Ovary (tissue), 9 donors: Measurements from ENCODE around the gene PDSS2. TPM values are rescaled to one million over a fixed set of nuclear protein-coding genes. Genes with fewer than 3 reads are reported as not detected.
A peak's percentile ranks its signal among the peaks of the same experiment; 100 is the strongest.

Experiments used
- DNase-seq, 5 donors: peaks; one replicate each; pipeline ENCODE4 v3.0.0-alpha.2; 2019 to 2020
- H3K27ac ChIP-seq, 2 donors: fragments of 200-600 bp; one replicate each; pipeline versions ENCODE4 v1.5.1 to v1.8.0; 2019 to 2022
- H3K27me3 ChIP-seq: fragments of 200-600 bp; one replicate; pipeline ENCODE4 v1.8.0; 2022
- H3K36me3 ChIP-seq: fragments of 200-600 bp; sonication (generic); one replicate; pipeline ENCODE4 v1.5.1; 2019
- H3K4me1 ChIP-seq: one replicate; pipeline ENCODE4 v1.8.1; 2013; ENCODE audit warnings: mild to moderate bottlenecking, moderate library complexity; ENCODE audit not compliant: insufficient read depth
- H3K4me3 ChIP-seq: fragments of 200-600 bp; sonication (generic); one replicate; pipeline ENCODE4 v1.5.1; 2017
- H3K9me3 ChIP-seq, 2 donors: fragments of 200-600 bp in 1 of 2; sonication (generic) in 1 of 2; one replicate each; pipeline versions ENCODE4 v1.5.1 to v1.8.1; 2013 to 2019; ENCODE audit warnings: mild to moderate bottlenecking in 1 of 2, moderate library complexity in 1 of 2
- CTCF ChIP-seq, 3 donors: fragments of 450-650 bp in 2 of 3; fragments of 200-600 bp in 1 of 3; IDR thresholded peaks; one replicate each; pipeline versions ENCODE4 v1.5.1 to v1.8.0; 2016 to 2022; ENCODE audit warnings: antibody characterized with exemption in 3 of 3, mild to moderate bottlenecking in 1 of 3
- EP300 ChIP-seq: sonication (generic); formaldehyde crosslinking; IDR thresholded peaks from one replicate; pipeline ENCODE4 v1.6.1; 2017; ENCODE audit warnings: antibody characterized with exemption
- POLR2A ChIP-seq: fragments of 450-650 bp; IDR thresholded peaks from one replicate; pipeline ENCODE4 v1.6.1; 2017; ENCODE audit warnings: antibody characterized with exemption, mild to moderate bottlenecking, moderate library complexity
- WGBS, 3 donors: extraction: QIAGEN DNeasy Blood & Tissue Kit in 1 of 3; methylation state at CpG; one replicate each; pipeline versions ENCODE4 v1.1.5 to v1.1.7; 2013 to 2017; 5-methylcytosine and 5-hydroxymethylcytosine counted together
- intact Hi-C, 4 donors: fragments of 100-400 bp; cut with DNase I; formaldehyde crosslinking; loops; one replicate each; pipeline versions ENCODE4 v1.11.0 to v1.15.1; 2022 to 2023
- polyA plus RNA-seq, 2 donors: library from polyadenylated mRNA; stranded (reverse); fragments of 200-250 nt in 1 of 2; fragments of 350-450 nt in 1 of 2; fragmentation: Illumina TruSeq in 1 of 2; extraction: RNeasy Lipid Tissue Mini Kit (QIAGEN cat#74804) in 1 of 2; gene quantifications; one replicate each; pipeline ENCODE4 v1.2.3, GENCODE V29; 2013 to 2014
- total RNA-seq, 7 donors: library from RNA; depleted of rRNA in 2 of 7; stranded (reverse); fragments of >200 nt in 2 of 7; fragmentation: NEBNext Ultra II Directional in 3 of 7; extraction: Animal tissue kit (Norgen Biotek cat#: 25700) in 3 of 7; gene quantifications; one replicate each; pipeline versions ENCODE4 v1.1.0 to v1.2.4, GENCODE V29; 2016 to 2023
- donor health status: DM: no; HTN: no; CAD: no; lungs with moderate emphysema.
- donor health status: DM: no; HTN: no; CAD: no.
- donor health status: Bipolar disorder and iron deficiency.
- donor health status: DM: yes; HTN: yes; CAD: no.
- donor health status: DM: no; HTN: no; CAD: no.
- donor health status: DM: yes; HTN: yes; CAD: no.

The PDSS2 gene
- total and polyA plus RNA-seq, 9 donors: 8.2 to 17.5 (median 12.0) TPM

GRCh38 chr6:107496892-107497684 lies 37.7 kb upstream of the PDSS2 start:
- no peak for TF ChIP-seq CTCF (IDR thresholded peaks at IDR 0.05)
- no peak for TF ChIP-seq EP300
- TF ChIP-seq POLR2A: no peak
- H3K27ac ChIP-seq: no peak overlapping the region
- intact Hi-C loops: no loop called here

GRCh38 chr6:107495971-107496370 lies 36.6 kb upstream of the PDSS2 start:
- Histone ChIP-seq H3K4me1 (peaks cover 8% of the 10 kb centered on the region), H3K4me3 (no peak overlapping the region), H3K9me3 (no peaks in the 10 kb centered on the region), H3K27me3 (no peaks in the 10 kb centered on the region), H3K36me3 (no peaks in the 10 kb centered on the region), H3K27ac (peak overlapping the region in 1 of 2 donors; percentile 60)
- intact Hi-C loops: no loop called here
- no peak for DNase-seq
- WGBS, 3 donors: 6 to 18% (median 15%) methylated on average over 2 of the region's 2 CpGs
- TF ChIP-seq EP300: no peak
- TF ChIP-seq POLR2A: no peak
- TF ChIP-seq CTCF (IDR thresholded peaks at IDR 0.05): no peak

More at GRCh38 chr6:107496892-107497684, 37.7 kb upstream of the PDSS2 start:
- 76 to 88% (median 84%) methylated on average over 1 of the region's 1 CpG for WGBS, 3 donors
- Histone ChIP-seq H3K4me1 (peaks cover 8% of the 10 kb centered on the region), H3K4me3 (no peak overlapping the region), H3K9me3 (no peaks in the 10 kb centered on the region), H3K27me3 (no peaks in the 10 kb centered on the region), H3K36me3 (no peaks in the 10 kb centered on the region)
- DNase-seq: no peak

- no peak overlapping the region for H3K4me3 ChIP-seq
- WGBS, 3 donors: 1 to 4% (median 2%) methylated on average over 7 of the region's 7 CpGs
- intact Hi-C loops: no loop called here
- no peaks in the 10 kb centered on the region for H3K9me3 ChIP-seq
- H3K27me3 ChIP-seq: no peaks in the 10 kb centered on the region
- no peaks in the 10 kb centered on the region for H3K36me3 ChIP-seq
- peak in 1 of 5 donors; percentile 34 for DNase-seq
- TF ChIP-seq CTCF (IDR thresholded peaks at IDR 0.05) (no peak), POLR2A (no peak), EP300 (no peak)
- H3K27ac ChIP-seq: peak overlapping the region; percentile 50 to 60
- H3K4me1 ChIP-seq: peaks cover 8% of the 10 kb centered on the region
Measured at GRCh38 chr6:107495196-107495643, 35.9 kb upstream of the PDSS2 start.

- Histone ChIP-seq H3K9me3 (no peaks in the 10 kb centered on the region), H3K4me3 (peak overlapping the region; percentile 65), H3K4me1 (peaks cover 8% of the 10 kb centered on the region), H3K36me3 (no peaks in the 10 kb centered on the region), H3K27ac (peak overlapping the region in 1 of 2 donors; percentile 53), H3K27me3 (no peaks in the 10 kb centered on the region)
- intact Hi-C loops: loop anchor here in 1 of 4 donors (5.0 kb wide), 1 partner anchor 109 kb away; no protein-coding TSS in a partner anchor
- no peak for DNase-seq
- TF ChIP-seq CTCF (IDR thresholded peaks at IDR 0.05): no peak
- no peak for TF ChIP-seq EP300
- TF ChIP-seq POLR2A: no peak
- WGBS, 3 donors: 9 to 12% (median 9%) methylated on average over 12 of the region's 12 CpGs
Measured at GRCh38 chr6:107493158-107494057, 34.0 kb upstream of the PDSS2 start.
